Measurements from ENCODE around the gene ZBTB22. TPM values are rescaled to one million over a fixed set of nuclear protein-coding genes. Genes with fewer than 3 reads are reported as not detected.

Gene ZBTB22
- polyA plus RNA-seq, 3 donors, result 8.9 to 13.5 (median 13.4) TPM

- 52 to 66% (median 54%) methylated on average over 11 of the region's 11 CpGs for WGBS, 3 donors
- no peak overlapping the region for H3K27ac ChIP-seq (ENCODE audit: low read depth, low read length)
Measured at GRCh38 chr6:33273129-33273923, 44.2 kb downstream of the ZBTB22 start.

GRCh38 chr6:33272275-33273128, 45.0 kb downstream of the ZBTB22 start:
- H3K27ac ChIP-seq (ENCODE audit: low read depth, low read length), result peak overlapping the region; percentile 4
- WGBS, 3 donors, result 8 to 13% (median 9%) methylated on average over 22 of the region's 22 CpGs

GRCh38 chr6:33271468-33272274, 45.9 kb downstream of the ZBTB22 start, which contains the start of the genes RPS18 and VPS52:
Gene RPS18 (plus strand): TSS chr6:33272075. CDS start chr6:33272120, 45 bp downstream.
Gene VPS52 (minus strand): TSS chr6:33271876. CDS start chr6:33271675, 201 bp downstream.
- peak within 1 kb of the TSS; percentile 85 for H3K27ac ChIP-seq (ENCODE audit: low read depth, low read length)
- WGBS, 3 donors, result 0% methylated on average over 48 of the region's 48 CpGs

- 1 to 4% (median 1%) methylated on average over 7 of the region's 7 CpGs for WGBS, 3 donors
- peak overlapping the region; percentile 85 for H3K27ac ChIP-seq (ENCODE audit: low read depth, low read length)
Measured at GRCh38 chr6:33271117-33271467, 46.5 kb downstream of the ZBTB22 start.

Other genes with a start within 250 kb of the ZBTB22 start
- 10 to 100 TPM; 10.4 to 50.7 (median 20.9) TPM for gene HLA-DPA1, start 244.1 kb downstream of the ZBTB22 start, polyA plus RNA-seq
- gene HLA-DPB1, start 241.8 kb downstream of the ZBTB22 start, polyA plus RNA-seq, result 10 to 100 TPM; 26.1 to 49.8 (median 48.0) TPM
- gene COL11A2, start 125.3 kb downstream of the ZBTB22 start, polyA plus RNA-seq, result 1 to 10 TPM in 1 of 3 donors, under 1 TPM in 2; 0.28 to 2.6 (median 0.88) TPM
- gene RXRB, start 117.1 kb downstream of the ZBTB22 start, polyA plus RNA-seq, result 10 to 100 TPM; 22.7 to 31.3 (median 29.6) TPM
- gene SLC39A7, start 116.9 kb downstream of the ZBTB22 start, polyA plus RNA-seq, result 100 to 1,000 TPM in 1 of 3 donors, 10 to 100 TPM in 2; 51.4 to 112 (median 72.1) TPM
- 10 to 100 TPM in 2 of 3 donors, 1 to 10 TPM in 1; 5.7 to 51.7 (median 14.4) TPM for gene HSD17B8, start 113.1 kb downstream of the ZBTB22 start, polyA plus RNA-seq
- gene RING1, start 109.2 kb downstream of the ZBTB22 start, polyA plus RNA-seq, result 10 to 100 TPM; 23.7 to 42.5 (median 40.5) TPM
- 10 to 100 TPM; 34.7 to 40.3 (median 36.9) TPM for gene VPS52, start 45.9 kb downstream of the ZBTB22 start, polyA plus RNA-seq
- gene RPS18, start 45.7 kb downstream of the ZBTB22 start, polyA plus RNA-seq, result 1,000 to 10,000 TPM; 3,971 to 5,636 (median 5,545) TPM
- gene B3GALT4, start 40.6 kb downstream of the ZBTB22 start, polyA plus RNA-seq, result 1 to 10 TPM; 4.0 to 9.3 (median 8.5) TPM
- gene WDR46, start 28.5 kb downstream of the ZBTB22 start, polyA plus RNA-seq, result 10 to 100 TPM; 27.5 to 47.4 (median 42.7) TPM
- gene PFDN6, start 28.1 kb downstream of the ZBTB22 start, polyA plus RNA-seq, result 100 to 1,000 TPM in 1 of 3 donors, 10 to 100 TPM in 2; 47.0 to 131 (median 77.7) TPM
- 10 to 100 TPM; 33.1 to 64.3 (median 49.0) TPM for gene RGL2, start 18.8 kb downstream of the ZBTB22 start, polyA plus RNA-seq
- 10 to 100 TPM; 14.2 to 29.9 (median 26.3) TPM for gene TAPBP, start 3.7 kb downstream of the ZBTB22 start, polyA plus RNA-seq
- gene DAXX, start 5.2 kb upstream of the ZBTB22 start, polyA plus RNA-seq, result 10 to 100 TPM; 19.6 to 35.4 (median 34.0) TPM
- under 1 TPM; 0.55 to 0.56 (median 0.56) TPM for gene KIFC1, start 74.1 kb upstream of the ZBTB22 start, polyA plus RNA-seq
- gene PHF1, start 93.3 kb upstream of the ZBTB22 start, polyA plus RNA-seq, result 100 to 1,000 TPM in 1 of 3 donors, 10 to 100 TPM in 2; 52.3 to 106 (median 73.9) TPM
- 100 to 1,000 TPM; 123 to 153 (median 148) TPM for gene CUTA, start 100.4 kb upstream of the ZBTB22 start, polyA plus RNA-seq
- gene SYNGAP1, start 102.3 kb upstream of the ZBTB22 start, polyA plus RNA-seq, result 10 to 100 TPM in 1 of 3 donors, 1 to 10 TPM in 2; 4.2 to 16.1 (median 7.2) TPM
- 1 to 10 TPM in 2 of 3 donors, under 1 TPM in 1; 0.79 to 3.1 (median 1.8) TPM for gene ZBTB9, start 136.8 kb upstream of the ZBTB22 start, polyA plus RNA-seq